HEK293 (cell line): ENCODE measurements around the gene IQCH.

Experiments used
- CTCF ChIP-seq: fragments of 450-650 bp; formaldehyde crosslinking; IDR thresholded peaks from 2 replicates; pipeline ENCODE4 v1.5.1; 2016; ENCODE audit warnings: missing biosample characterization, missing genetic modification characterization
- GLI2 ChIP-seq: fragments of 450-650 bp; formaldehyde crosslinking; IDR thresholded peaks from 2 replicates; pipeline ENCODE4; 2017; ENCODE audit warnings: missing biosample characterization, missing genetic modification characterization, low read depth, borderline replicate concordance
- MYNN ChIP-seq: fragments of 450-650 bp; formaldehyde crosslinking; IDR thresholded peaks from 2 replicates; pipeline ENCODE4 v1.5.1; 2016; ENCODE audit warnings: missing biosample characterization, missing genetic modification characterization, borderline replicate concordance
- PRDM1 ChIP-seq: fragments of 450-650 bp; formaldehyde crosslinking; IDR thresholded peaks from 2 replicates; pipeline ENCODE4; 2016; ENCODE audit warnings: missing biosample characterization, missing genetic modification characterization
- REST ChIP-seq: fragments of 450-650 bp; formaldehyde crosslinking; IDR thresholded peaks from 2 replicates; pipeline ENCODE4 v1.5.1; 2016; ENCODE audit warnings: missing biosample characterization, missing genetic modification characterization
- TSHZ1 ChIP-seq: fragments of 450-650 bp; formaldehyde crosslinking; IDR thresholded peaks from 2 replicates; pipeline ENCODE4 v1.5.1; 2016; ENCODE audit warnings: missing biosample characterization, missing genetic modification characterization, borderline replicate concordance
- YY1 ChIP-seq: fragments of 450-650 bp; formaldehyde crosslinking; IDR thresholded peaks from 2 replicates; pipeline ENCODE4 v1.5.1; 2018; ENCODE audit warnings: missing biosample characterization, missing genetic modification characterization
- ZNF623 ChIP-seq: fragments of 450-650 bp; formaldehyde crosslinking; IDR thresholded peaks from 2 replicates; pipeline ENCODE4 v1.5.1; 2016; ENCODE audit warnings: missing biosample characterization, missing genetic modification characterization
- ZNF624 ChIP-seq: fragments of 450-650 bp; formaldehyde crosslinking; IDR thresholded peaks from 2 replicates; pipeline ENCODE4 v1.5.1; 2017; ENCODE audit warnings: missing biosample characterization, missing genetic modification characterization
- ZNF629 ChIP-seq: fragments of 450-650 bp; formaldehyde crosslinking; IDR thresholded peaks from 2 replicates; pipeline ENCODE4 v1.5.1; 2017; ENCODE audit warnings: missing biosample characterization, missing genetic modification characterization
- ZNF645 ChIP-seq: fragments of 450-650 bp; formaldehyde crosslinking; IDR thresholded peaks from 2 replicates; pipeline ENCODE4; 2016; ENCODE audit warnings: missing biosample characterization, missing genetic modification characterization
- ZSCAN23 ChIP-seq: fragments of 450-650 bp; formaldehyde crosslinking; IDR thresholded peaks from 2 replicates; pipeline ENCODE4 v1.5.1; 2016; ENCODE audit warnings: missing biosample characterization, missing genetic modification characterization

GRCh38 chr15:67370206-67370954 lies 115.8 kb downstream of the IQCH start:
- TF ChIP-seq REST (tag by site-specific recombination) (no peak), YY1 (tag by site-specific recombination) (no peak), MYNN (no peak), CTCF (tag by site-specific recombination) (no peak), GLI2 (tag by site-specific recombination) (no peak), PRDM1 (no peak), ZNF623 (no peak), ZNF624 (no peak), TSHZ1 (tag by site-specific recombination) (no peak), ZNF645 (no peak), ZSCAN23 (tag by site-specific recombination) (no peak), ZNF629 (tag by site-specific recombination) (no peak)
